D341Med (cell line): ENCODE results near the gene GPR156.

Experiments
- DNase-seq: peaks from one replicate; pipeline ENCODE4 v3.0.0; 2012; ENCODE audit warnings: low spot score

GPR156 gene

DNA sequence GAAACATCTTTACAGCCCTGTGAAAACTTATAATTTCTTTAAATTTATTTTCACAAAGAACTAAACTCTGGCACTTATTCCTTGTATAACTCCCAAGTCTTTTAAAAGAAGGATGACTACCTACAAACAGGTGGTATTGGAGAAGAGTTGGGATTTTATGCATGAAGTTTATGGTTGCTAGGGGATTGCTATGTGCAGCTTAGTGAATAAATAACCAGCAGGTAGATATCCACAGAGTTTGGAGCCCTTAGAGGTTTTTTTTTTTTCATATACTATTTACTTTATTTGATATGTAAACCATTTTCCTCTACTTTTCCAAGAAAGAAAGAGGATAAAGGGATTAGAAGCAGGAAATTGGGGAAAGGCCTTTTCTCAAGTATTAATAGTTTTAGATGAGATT lies 91.5 kb downstream of the GPR156 start:
- no peak for DNase-seq

DNA sequence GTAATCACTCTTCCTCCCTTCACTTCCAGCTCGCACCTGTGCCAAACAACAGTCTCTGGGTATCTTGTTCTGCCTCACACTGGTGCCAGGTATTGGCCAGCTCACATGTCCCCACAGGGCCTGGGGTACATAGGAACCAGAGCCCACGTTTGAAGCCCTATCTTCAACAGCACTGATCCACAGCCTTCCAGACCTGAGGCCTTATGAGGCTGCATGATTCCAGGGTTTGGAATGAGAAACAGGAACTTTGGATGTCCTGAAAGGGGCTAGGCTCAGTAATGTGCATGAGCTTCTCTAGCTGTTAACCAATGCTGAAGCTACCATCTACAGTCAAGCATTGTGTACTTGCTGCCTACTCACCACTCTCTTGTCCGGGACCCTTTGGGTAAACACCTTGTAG lies 92.4 kb downstream of the GPR156 start:
- no peak for DNase-seq

DNA sequence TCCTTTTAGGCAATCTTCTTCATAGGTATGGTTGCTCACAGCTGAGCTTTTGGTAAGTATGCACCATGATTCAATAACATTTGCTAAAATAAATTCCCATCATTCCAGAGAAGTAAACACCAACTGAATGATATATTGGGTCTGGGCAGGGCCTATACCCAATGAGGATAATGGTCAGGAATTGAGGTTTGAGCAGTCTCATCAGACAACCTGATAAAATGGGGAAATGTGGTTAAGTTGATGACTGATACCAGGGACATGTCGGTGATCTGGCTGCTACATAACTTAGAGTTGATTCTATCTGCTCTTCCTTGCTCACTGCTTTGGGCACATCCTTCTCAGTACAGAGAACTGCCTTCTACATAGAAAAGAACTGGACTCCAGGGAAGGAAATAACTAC lies 92.9 kb downstream of the GPR156 start:
- DNase-seq = no peak

DNA sequence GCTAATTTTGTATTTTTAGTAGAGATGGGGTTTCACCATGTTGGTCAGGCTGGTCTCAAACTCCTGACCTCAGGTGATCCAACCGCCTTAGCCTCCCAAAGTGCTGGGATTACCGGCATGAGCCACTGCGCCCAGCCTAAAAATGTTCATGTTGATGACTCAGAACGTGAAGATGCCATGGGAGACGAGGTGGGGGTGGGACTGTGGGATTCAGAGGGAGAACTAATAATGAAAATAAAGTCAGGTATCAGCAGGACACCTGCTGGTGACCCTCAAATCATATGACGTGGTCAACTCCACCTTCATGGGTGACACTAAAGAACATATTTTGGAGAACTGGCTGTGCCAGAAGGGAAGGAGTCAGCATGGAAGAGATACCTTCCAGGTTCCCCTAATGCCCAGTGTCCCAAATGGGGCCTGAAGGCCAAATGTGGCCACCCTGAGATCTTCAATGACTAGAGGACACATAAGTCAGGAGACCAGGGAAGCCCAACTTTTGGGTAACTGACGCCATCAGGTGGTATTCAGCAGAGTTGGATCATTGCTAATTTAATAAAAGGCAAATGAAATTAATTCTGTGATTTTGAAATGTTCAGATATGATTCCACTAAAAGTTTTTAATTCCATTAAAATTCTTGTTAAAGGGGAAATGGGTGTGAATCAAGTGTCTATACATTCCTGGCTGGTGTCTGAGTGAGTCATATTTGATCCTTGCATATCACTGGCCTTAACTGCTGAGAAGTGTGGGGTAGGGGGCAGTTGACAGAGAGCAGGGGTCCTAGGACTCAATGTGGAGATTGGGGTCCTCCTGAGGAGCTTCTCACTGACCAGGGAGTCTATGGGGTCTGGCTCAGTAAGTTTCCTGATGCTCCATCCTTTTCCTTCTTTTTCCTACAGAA lies 102.2 kb downstream of the GPR156 start:
- DNase-seq = no peak

DNA sequence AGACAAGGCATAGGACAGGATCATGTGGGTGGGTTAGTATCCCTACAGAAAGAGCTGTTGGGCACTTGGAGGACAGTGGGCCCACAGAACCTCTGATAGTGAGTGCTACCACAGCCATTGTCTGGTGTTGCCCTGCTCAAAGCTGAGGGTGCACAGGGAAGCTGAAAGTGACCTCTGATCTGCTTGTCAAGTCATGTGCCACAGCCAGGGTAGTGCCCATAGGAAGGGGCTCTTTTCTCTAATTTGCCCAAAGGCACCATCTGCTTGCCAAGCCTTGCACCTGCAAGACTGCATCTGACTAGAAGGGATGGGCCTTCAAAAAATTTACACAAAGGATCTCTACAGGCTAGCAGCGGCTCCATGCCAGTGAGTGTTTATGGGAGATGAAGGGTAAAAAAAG lies 103.4 kb downstream of the GPR156 start:
- DNase-seq = no peak

DNA sequence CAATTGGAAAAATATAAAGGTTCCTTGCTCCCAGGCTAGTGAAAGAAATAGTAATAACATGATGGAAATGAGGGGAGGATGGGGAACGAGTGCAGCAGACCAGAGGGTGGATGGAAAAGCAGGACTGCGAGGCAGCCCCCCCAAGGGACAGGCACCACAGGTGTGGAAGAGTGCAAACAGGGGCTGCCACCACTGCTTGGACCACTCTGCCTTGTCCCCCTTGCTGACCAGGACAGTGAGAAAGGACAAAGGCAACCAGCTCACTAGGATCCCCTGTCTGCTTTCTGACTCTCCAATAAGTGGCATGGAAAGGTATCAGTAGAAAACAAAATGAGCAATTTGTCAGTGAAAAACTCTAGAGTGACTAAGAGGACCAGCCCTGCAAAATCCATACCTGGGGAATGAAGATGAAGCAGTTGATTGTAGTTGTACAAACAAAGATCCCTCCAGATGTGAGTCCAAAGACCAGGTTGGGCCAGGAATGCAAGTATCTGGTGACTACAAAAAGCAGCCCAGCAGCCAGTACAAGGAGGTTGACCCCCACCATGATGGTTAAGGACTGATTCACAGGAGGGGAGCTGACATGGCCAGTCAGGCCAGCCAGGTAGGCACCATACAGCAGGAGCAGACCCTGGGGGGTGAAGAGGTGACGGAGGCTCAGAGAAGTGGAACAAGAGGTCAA lies 104.2 kb downstream of the GPR156 start:
- no peak for DNase-seq

DNA sequence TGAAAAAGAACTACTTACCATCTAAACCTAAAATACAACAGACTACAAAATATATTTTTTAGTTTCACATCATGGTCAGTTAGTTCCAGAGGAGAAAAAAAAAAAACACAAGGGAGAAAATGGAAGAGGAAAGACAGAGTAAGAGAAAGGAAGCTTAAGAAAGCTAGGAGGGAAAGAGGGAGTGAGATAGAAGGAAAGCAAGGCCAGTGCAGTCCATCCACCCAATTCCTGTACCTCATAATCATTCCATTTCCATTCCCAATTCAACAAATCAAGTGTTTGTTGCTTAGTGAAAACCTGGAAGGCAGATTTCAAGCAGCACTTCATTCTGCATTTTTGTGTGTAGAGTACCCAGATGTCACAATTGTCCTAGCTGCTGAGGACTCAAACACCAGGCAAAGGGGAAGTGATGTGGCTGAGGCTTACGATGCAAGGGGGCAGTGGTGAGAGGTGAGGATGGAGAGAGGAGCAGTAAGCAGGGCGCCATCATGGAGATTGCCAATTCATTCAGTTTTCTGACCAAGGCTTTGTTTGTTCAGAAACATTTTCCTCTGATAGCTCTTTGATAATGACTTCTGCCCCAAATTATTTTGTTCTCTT lies 107.2 kb downstream of the GPR156 start:
- no peak for DNase-seq

DNA sequence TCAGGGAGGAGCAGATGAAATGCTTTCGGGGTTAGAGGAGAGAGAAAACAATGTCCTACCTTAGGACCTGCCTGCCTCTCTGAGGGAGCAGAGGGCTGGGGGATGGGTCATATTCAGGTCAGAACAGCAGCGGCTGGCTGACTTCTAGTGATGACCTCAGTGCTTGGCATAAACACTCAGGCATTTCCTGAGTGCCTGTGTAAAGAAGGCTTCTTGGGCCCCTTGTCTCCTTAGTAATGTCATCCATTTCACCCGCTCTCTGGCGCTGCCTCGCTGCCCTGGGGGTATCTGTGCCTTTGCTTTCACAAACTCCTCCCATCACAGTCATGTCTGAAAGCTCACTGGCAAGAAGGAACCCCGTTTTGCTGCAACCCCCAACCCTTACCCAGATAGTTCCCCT lies 107.9 kb downstream of the GPR156 start:
- DNase-seq = no peak

DNA sequence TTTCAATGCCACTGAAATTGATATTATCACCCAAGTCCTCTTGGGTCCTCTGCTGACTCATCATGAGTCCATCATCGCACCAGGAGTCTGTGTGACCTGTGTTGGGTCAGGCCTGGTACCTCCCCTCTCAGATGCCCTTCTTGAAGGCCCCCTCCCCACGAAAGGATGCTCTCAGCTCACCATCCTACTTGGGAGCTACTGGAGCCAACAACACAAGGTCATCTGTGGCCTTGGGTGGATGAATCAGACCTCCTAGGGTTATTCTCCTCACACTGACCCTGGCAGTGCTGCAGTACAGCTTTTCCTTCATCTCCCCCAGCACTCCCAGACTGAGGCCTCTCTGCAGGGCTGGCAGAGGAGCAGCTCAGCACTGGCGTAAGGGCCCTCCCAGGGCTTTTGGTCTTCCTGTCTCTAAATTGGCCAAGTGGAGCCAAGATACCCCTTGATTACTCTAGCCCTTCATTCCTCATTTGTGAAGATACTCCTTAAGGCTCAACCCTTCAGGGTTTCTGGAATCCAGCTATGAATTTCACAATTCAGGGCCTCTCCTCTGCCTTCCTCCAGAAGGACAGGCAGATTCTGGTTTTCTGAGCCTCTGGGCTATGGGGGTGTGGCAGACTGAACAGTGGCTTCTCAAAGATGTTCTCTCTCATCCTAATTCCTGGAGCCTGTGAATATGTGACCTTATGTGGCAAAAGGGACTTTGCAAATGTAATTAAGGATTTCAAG lies 110.0 kb downstream of the GPR156 start:
- DNase-seq = no peak

DNA sequence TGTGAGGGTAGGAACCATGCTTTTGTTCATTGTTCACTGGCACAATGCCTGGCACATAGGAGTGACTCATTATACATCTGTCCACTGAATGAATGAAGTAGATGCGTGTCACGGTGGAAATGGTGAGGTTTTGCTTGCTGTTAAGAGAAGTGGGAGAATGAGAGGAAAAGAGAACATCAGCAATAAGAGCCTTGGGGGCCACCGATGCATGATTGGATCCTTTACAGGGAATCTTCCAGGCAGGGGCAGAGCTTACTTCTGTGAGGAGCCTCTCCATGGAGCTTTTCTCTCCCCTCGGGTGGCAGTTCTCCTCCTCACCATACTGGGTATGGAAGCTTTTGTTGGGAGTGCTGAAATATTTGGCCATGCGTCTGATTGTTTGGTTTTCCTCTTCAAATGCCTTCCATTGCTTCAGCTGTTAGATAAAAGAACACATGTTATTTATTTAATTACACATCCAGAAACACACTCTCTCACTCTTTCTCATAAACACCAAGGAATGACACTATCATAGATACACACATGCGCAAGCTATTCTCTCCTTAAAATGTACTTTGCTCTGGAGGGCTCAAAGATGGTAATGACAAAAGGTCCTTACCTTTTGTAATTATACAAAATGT lies 111.9 kb downstream of the GPR156 start:
- DNase-seq = no peak

DNA sequence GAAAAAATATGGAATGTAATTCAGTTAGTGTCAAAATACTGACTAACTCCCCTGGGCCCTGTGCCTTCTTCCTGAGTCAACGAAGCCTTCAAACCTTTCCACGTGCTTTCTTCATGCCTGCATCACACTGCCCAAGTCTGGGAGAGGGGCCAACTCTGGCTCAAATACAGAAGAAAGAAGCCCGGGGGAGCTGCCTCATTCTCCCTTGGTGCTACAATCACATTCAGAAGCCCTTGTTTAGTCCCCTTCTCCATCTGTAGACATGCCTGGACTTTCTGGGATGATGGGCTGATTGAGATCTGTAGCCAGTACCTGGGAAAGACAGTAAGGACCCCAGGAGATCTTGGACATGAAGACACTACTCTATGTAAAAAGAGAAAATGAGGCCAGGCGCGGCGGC lies 113.0 kb downstream of the GPR156 start:
- DNase-seq = no peak

DNA sequence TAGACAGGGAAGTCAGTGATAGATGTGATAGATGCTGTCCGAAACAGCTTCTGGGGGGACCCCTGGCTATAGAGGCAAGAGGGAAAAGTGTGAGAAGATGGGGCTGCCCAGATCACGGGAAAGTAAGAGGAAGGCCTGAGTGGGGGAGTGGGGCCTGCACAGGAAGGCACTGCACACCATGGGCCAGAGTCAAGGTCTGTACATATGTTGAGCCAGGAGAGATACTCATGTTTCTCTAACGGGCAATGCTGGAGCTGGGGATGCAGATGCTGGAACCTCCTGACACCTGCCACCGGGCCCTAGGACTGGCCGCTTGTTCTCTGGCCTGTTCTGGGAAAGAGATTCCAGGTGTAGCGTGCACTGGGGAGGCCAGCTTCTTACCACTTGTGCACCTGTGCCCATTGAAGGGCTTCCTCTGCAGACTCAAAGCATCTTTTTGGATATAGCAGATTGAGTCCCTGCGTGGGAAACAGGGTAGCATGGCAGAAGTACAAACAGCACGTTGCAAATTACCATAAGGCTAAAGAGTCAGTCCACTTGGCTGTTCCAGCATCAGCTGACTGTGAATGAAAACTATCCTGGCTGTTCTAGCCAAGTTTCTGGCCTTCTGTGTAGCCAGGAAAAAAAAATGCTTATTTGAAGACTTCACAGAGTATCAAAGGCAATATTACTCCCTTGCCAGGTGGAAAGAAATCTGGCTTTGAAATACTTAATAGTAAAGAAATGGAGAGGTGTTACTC lies 113.7 kb downstream of the GPR156 start:
- no peak for DNase-seq

DNA sequence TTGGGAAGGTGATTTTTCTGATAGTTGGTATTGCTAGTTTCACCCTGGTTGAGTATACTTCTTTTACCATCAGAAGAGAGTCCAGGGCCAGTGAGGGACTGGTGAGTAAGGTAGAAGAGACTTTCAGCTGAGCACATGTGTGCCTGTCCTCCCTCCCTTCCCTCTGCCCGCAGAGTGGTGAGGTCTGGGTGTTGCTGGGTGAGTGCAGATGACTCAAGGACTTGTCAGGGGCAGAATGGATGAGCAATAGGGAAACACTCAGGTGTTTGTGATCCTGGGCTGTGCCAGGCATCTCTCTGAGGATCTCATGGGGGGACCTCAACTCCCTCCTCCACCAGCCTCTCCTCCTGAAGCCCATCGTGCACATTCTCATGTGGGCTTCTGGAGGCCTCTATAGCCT lies 114.8 kb downstream of the GPR156 start:
- DNase-seq = no peak

DNA sequence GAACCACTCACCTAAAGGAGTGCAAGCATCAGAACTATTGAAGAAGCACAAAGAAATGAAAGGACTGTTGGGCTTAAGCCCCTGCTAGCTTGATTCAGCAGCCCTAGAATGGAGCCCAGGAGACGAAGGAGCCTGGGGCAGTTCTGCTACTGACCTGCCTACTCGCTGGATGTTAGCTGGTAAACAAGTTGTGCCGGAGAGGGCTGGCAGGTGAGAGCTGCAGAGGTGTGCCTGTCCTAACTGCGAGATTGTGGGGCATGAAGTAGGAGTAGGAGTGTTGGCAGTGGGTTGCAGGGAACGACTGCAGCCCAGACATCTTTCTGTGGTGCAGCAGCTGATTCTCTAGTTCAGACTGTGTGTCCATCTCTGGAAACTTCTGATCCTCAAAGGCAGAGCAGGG lies 115.6 kb downstream of the GPR156 start:
- DNase-seq = no peak

DNA sequence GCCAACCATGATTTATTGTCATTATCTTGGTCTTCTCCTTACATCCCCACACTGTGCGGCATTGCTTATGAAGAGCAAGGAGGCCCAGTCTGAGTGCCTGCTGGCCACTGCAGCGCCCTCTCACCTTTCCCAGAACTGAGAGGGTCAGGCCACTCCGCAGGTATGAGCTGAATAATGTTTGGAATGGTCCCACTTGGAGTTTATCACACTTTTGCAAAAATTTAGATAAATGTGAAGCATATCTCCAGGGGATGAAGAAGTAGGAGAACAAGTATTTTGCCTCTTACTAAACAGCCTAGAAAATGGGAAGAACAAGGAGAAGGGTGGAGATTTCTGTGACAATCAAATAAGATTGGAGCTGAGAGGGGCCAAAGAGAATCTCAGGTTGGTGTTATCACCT lies 116.4 kb downstream of the GPR156 start:
- no peak for DNase-seq

DNA sequence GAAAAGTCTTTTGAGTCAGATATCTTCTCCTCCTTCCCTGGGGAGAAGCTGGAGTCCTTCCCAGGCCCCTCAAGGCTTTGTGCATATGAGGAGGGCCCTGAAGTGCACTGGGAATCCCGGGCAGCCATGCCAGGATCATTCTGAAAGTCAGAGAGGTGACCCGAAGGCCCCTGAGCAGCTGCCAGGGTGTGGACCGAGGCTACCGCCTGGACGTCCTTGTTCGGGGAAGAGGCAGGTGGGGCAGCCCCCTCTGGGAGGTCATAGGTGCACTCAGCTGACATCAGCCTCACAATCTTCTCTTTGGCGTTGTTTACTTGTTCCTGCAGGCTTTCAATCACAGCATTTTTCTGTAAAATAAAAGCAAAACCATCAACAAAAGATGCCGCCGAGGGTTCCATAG lies 117.0 kb downstream of the GPR156 start:
- DNase-seq = no peak

DNA sequence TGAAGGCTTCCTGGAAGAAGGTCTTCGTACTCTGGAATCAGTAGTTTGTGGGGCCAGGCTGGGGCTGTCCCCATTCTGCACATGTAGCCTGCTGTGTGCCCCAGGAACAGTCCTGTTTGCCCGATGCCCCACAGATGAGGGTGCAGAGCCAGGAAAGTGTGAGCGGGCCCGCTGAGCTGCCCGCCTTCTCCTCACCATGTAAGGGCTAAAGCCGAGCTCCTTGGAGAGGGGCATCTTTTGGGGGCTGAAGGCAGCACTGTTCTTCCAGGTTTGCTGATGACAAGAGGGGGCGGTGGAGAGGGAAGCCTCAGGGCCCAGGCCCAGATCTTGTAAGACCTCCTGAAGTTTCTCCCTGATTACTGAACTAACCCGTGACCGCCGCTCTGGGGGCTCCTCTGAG lies 117.5 kb downstream of the GPR156 start:
- DNase-seq = no peak

DNA sequence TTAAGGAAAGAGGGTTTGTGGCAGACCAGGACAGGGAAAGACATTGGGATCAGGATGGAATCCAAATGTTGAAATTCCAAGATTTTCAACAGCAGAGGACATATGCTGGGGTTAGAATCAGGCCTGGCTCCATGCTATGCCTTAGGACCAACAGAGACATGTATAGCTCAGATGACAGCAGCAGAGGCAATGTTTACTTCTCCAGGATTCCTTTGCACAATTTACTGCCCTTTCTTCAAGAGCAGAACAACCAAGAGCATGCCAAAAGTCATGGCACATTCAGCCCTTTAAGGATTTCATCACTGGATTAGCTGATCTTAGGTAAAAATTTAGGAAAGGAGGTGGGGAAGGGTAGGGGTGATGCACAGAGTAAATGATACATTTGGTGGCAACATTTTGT lies 121.2 kb downstream of the GPR156 start:
- no peak for DNase-seq

DNA sequence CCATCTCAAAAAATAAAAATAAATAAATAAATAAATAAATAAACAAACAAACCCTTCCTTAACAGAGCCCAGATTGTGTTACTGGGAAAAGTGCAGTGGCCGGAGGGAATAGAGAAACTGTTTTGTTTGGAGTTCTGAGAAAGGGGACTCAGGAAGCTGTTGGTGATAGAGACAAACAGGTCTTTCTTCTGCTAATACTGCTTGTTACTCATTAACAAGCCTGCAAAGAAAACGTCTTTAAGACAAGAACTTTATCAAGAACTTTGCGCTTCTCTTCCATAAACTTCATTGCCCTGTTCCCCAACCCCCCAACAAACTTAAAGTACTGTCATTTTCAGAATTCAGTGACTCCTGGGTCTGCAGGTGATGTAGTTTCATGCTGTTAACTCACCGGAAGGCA lies 122.0 kb downstream of the GPR156 start:
- DNase-seq = no peak

DNA sequence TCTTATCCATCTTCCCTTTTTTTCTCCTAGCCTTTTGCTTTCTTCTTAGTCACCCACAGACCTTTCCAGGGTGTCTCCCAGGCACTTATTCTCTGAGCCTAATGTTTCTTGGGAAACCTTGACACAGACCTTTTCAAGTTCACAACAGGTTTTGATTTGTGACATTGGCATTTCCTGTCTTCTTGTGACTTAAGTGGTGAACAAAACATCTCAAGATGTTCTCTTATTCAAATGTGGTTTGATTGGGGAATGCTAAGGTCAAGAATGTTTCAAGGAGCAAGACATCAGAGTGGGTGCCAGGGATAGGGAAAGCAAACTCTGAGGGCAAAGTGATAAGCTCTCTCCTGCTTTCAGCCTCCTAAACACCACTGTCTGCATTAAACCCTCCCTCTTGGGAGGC lies 122.6 kb downstream of the GPR156 start:
- DNase-seq = no peak

DNA sequence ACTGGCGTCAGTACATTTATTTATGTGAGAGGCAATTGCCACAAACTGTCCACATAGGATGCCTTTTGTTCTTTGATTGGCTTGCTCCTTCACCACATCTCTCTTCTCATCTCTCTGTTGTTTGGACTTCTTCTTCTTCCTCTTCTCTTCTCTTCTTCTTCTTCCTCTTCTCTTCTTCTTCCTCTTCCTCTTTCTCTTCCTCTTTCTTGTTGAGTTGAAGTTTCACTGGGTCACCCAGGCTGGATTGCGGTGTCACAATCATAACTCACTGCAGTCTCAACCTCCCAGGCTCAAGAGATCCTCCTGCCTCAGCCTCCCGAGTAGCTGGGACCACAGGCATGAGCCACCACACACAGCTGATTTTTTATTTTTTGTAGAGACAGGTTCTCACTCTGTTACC lies 123.1 kb downstream of the GPR156 start:
- DNase-seq = no peak
